ENCODE results near the gene CAMSAP3.
A peak's percentile ranks its signal among the peaks of the same experiment; 100 is the strongest.

Gene CAMSAP3

GRCh38 chr19:7595466-7596133, at the start of gene CAMSAP3:
TSS of gene CAMSAP3 (plus strand) at chr19:7595863. CDS start at chr19:7596003, 140 bp downstream.
- peaks cover 71% of the 10 kb centered on the region for H3K27me3 ChIP-seq (replicated peaks; ENCODE audit: insufficient read depth, low read length)
- no peaks in the 10 kb centered on the region for H3K79me2 ChIP-seq (ENCODE audit: low read length)
- no peaks in the 10 kb centered on the region for H3K4me1 ChIP-seq (ENCODE audit: low read length)
- peak; percentile 19 for DNase-seq
- H2AFZ ChIP-seq (ENCODE audit: low read length): no peak within 1 kb of the TSS
- no peaks in the 10 kb centered on the region for H4K20me1 ChIP-seq (ENCODE audit: insufficient read depth, low read length)
- H3K4me2 ChIP-seq (ENCODE audit: low read depth, low read length): peak within 1 kb of the TSS; percentile 8; the same call in 1 of the 2 replicates
- H3F3A ChIP-seq (ENCODE audit: insufficient read depth, low read length): no peaks in the 10 kb centered on the region
- no peak within 1 kb of the TSS for H3K9ac ChIP-seq (ENCODE audit: low read length)
- H3K4me3 ChIP-seq (ENCODE audit: low read length): peak within 1 kb of the TSS; percentile 34; the same call in 1 of the 2 replicates
- no peaks in the 10 kb centered on the region for H3K9me2 ChIP-seq (replicated peaks; ENCODE audit: insufficient read depth, low read length)
- H3K36me3 ChIP-seq (replicated peaks; ENCODE audit: insufficient read depth, low read length): no peaks in the 10 kb centered on the region
- no peak for TF ChIP-seq EZH2phosphoT487 (IDR thresholded peaks at IDR 0.05; ENCODE audit: low read length)
- no peak for TF ChIP-seq EZH2 (optimal IDR thresholded peaks at IDR 0.05; ENCODE audit: low read depth, low read length)
- no peak for TF ChIP-seq CTCF (IDR thresholded peaks at IDR 0.05; ENCODE audit: low read length)
- H3K9me3 ChIP-seq (replicated peaks; ENCODE audit: insufficient read depth, low read length): no peaks in the 10 kb centered on the region
- H3K27ac ChIP-seq (ENCODE audit: low read length): no peak within 1 kb of the TSS

- H3K4me3 ChIP-seq (ENCODE audit: low read length): no peak overlapping the region
- no peaks in the 10 kb centered on the region for H4K20me1 ChIP-seq (ENCODE audit: insufficient read depth, low read length)
- no peak overlapping the region for H3K9ac ChIP-seq (ENCODE audit: low read length)
- peaks cover 3% of the 10 kb centered on the region; the same call in 1 of the 2 replicates for H3K4me1 ChIP-seq (ENCODE audit: low read length)
- H3K9me2 ChIP-seq (replicated peaks; ENCODE audit: insufficient read depth, low read length): no peaks in the 10 kb centered on the region
- no peak overlapping the region for H3K27ac ChIP-seq (ENCODE audit: low read length)
- H3K9me3 ChIP-seq (replicated peaks; ENCODE audit: insufficient read depth, low read length): no peaks in the 10 kb centered on the region
- H3K27me3 ChIP-seq (replicated peaks; ENCODE audit: insufficient read depth, low read length): no peaks in the 10 kb centered on the region
- no peaks in the 10 kb centered on the region for H3F3A ChIP-seq (ENCODE audit: insufficient read depth, low read length)
- H2AFZ ChIP-seq (ENCODE audit: low read length): no peak overlapping the region
- TF ChIP-seq CTCF (IDR thresholded peaks at IDR 0.05; ENCODE audit: low read length): no peak
- no peak for TF ChIP-seq EZH2 (optimal IDR thresholded peaks at IDR 0.05; ENCODE audit: low read depth, low read length)
- TF ChIP-seq EZH2phosphoT487 (IDR thresholded peaks at IDR 0.05; ENCODE audit: low read length): no peak
- no peak overlapping the region for H3K4me2 ChIP-seq (ENCODE audit: low read depth, low read length)
- H3K79me2 ChIP-seq (ENCODE audit: low read length): no peaks in the 10 kb centered on the region
- no peak for DNase-seq
- H3K36me3 ChIP-seq (replicated peaks; ENCODE audit: insufficient read depth, low read length): no peaks in the 10 kb centered on the region
Measured at GRCh38 chr19:7545904-7546303, 49.8 kb upstream of the CAMSAP3 start.

GRCh38 chr19:7547159-7547558, 48.5 kb upstream of the CAMSAP3 start:
- H3K9me3 ChIP-seq (replicated peaks; ENCODE audit: insufficient read depth, low read length): no peaks in the 10 kb centered on the region
- TF ChIP-seq CTCF (IDR thresholded peaks at IDR 0.05; ENCODE audit: low read length) (no peak), EZH2phosphoT487 (IDR thresholded peaks at IDR 0.05; ENCODE audit: low read length) (no peak), EZH2 (optimal IDR thresholded peaks at IDR 0.05; ENCODE audit: low read depth, low read length) (no peak)
- H3K27ac ChIP-seq (ENCODE audit: low read length): no peak overlapping the region
- no peaks in the 10 kb centered on the region for H3K9me2 ChIP-seq (replicated peaks; ENCODE audit: insufficient read depth, low read length)
- no peak overlapping the region for H2AFZ ChIP-seq (ENCODE audit: low read length)
- no peak overlapping the region for H3K4me3 ChIP-seq (ENCODE audit: low read length)
- H4K20me1 ChIP-seq (ENCODE audit: insufficient read depth, low read length): no peaks in the 10 kb centered on the region
- H3K36me3 ChIP-seq (replicated peaks; ENCODE audit: insufficient read depth, low read length): no peaks in the 10 kb centered on the region
- no peak overlapping the region for H3K4me2 ChIP-seq (ENCODE audit: low read depth, low read length)
- H3K9ac ChIP-seq (ENCODE audit: low read length): no peak overlapping the region
- no peaks in the 10 kb centered on the region for H3K79me2 ChIP-seq (ENCODE audit: low read length)
- H3K4me1 ChIP-seq (ENCODE audit: low read length): peaks cover 3% of the 10 kb centered on the region; the same call in 1 of the 2 replicates
- no peak for DNase-seq
- no peaks in the 10 kb centered on the region for H3F3A ChIP-seq (ENCODE audit: insufficient read depth, low read length)
- H3K27me3 ChIP-seq (replicated peaks; ENCODE audit: insufficient read depth, low read length): no peaks in the 10 kb centered on the region

Data from MM.1S (cell line).